Gastroesophageal sphincter (tissue), 3 donors: Measurements from ENCODE around the gene SPDYC.

Experiments
- CTCF ChIP-seq, 4 experiments: fragments of 200-600 bp in 2 of 4; fragments of 450-650 bp in 2 of 4; sonication (generic) in 1 of 4; IDR thresholded peaks; one replicate each; pipeline ENCODE4 v1.5.1; 2017 to 2019; ENCODE audit warnings: antibody characterized with exemption in 4 of 4, mild to moderate bottlenecking in 2 of 4, moderate library complexity in 2 of 4
- POLR2A ChIP-seq, 2 donors: fragments of 450-650 bp; IDR thresholded peaks; one replicate each; pipeline ENCODE4 v1.6.1; 2017; ENCODE audit warnings: antibody characterized with exemption in 2 of 2, mild to moderate bottlenecking in 2 of 2, moderate library complexity in 1 of 2
- POLR2AphosphoS5 ChIP-seq: sonication (generic); formaldehyde crosslinking; IDR thresholded peaks from one replicate; pipeline ENCODE4 v1.6.1; 2017; ENCODE audit warnings: antibody characterized with exemption

GRCh38 chr11:65166893-65167292 is 3.1 kb upstream of the SPDYC start:
- TF ChIP-seq POLR2A (IDR thresholded peaks at IDR 0.05): no peak
- TF ChIP-seq CTCF (IDR thresholded peaks at IDR 0.05): no peak
- no peak for TF ChIP-seq POLR2AphosphoS5
